ENCODE data around the gene XIST.

Gene XIST

GRCh38 chrX:73850124-73851013 is 2.1 kb downstream of the XIST start:
- TF ChIP-seq, protein P1, sequence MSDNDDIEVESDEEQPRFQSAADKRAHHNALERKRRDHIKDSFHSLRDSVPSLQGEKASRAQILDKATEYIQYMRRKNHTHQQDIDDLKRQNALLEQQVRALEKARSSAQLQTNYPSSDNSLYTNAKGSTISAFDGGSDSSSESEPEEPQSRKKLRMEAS (IDR thresholded peaks at IDR 0.05) = no peak
- TF ChIP-seq RAD21 (IDR thresholded peaks at IDR 0.05; ENCODE audit: low read depth) = peak; percentile 52

GRCh38 chrX:73849073-73849472 is 3.4 kb downstream of the XIST start:
- TF ChIP-seq NFIC (IDR thresholded peaks at IDR 0.05) (no peak), TCF12 (IDR thresholded peaks at IDR 0.05; ENCODE audit: low read depth) (no peak), FOXM1 (IDR thresholded peaks at IDR 0.05; ENCODE audit: borderline replicate concordance, low read depth) (no peak), CEBPB (IDR thresholded peaks at IDR 0.05) (no peak), RAD21 (IDR thresholded peaks at IDR 0.05; ENCODE audit: low read depth) (no peak), ZBTB7A (IDR thresholded peaks at IDR 0.05; ENCODE audit: low read depth) (no peak), YY1 (IDR thresholded peaks at IDR 0.05; ENCODE audit: low read depth) (no peak), EGR1 (IDR thresholded peaks at IDR 0.05) (no peak), CREB1 (IDR thresholded peaks at IDR 0.05; ENCODE audit: low read depth) (no peak), EP300 (IDR thresholded peaks at IDR 0.05; ENCODE audit: borderline replicate concordance) (no peak), TAF1 (IDR thresholded peaks at IDR 0.05; ENCODE audit: low read depth) (no peak), USF1 (IDR thresholded peaks at IDR 0.05) (no peak), TEAD4 (IDR thresholded peaks at IDR 0.05) (no peak)
- TF ChIP-seq, protein P1 (IDR thresholded peaks at IDR 0.05) = no peak
- TF ChIP-seq, protein P2, sequence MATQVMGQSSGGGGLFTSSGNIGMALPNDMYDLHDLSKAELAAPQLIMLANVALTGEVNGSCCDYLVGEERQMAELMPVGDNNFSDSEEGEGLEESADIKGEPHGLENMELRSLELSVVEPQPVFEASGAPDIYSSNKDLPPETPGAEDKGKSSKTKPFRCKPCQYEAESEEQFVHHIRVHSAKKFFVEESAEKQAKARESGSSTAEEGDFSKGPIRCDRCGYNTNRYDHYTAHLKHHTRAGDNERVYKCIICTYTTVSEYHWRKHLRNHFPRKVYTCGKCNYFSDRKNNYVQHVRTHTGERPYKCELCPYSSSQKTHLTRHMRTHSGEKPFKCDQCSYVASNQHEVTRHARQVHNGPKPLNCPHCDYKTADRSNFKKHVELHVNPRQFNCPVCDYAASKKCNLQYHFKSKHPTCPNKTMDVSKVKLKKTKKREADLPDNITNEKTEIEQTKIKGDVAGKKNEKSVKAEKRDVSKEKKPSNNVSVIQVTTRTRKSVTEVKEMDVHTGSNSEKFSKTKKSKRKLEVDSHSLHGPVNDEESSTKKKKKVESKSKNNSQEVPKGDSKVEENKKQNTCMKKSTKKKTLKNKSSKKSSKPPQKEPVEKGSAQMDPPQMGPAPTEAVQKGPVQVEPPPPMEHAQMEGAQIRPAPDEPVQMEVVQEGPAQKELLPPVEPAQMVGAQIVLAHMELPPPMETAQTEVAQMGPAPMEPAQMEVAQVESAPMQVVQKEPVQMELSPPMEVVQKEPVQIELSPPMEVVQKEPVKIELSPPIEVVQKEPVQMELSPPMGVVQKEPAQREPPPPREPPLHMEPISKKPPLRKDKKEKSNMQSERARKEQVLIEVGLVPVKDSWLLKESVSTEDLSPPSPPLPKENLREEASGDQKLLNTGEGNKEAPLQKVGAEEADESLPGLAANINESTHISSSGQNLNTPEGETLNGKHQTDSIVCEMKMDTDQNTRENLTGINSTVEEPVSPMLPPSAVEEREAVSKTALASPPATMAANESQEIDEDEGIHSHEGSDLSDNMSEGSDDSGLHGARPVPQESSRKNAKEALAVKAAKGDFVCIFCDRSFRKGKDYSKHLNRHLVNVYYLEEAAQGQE (IDR thresholded peaks at IDR 0.05; ENCODE audit: low read depth) = no peak

- TF ChIP-seq FOXM1 (IDR thresholded peaks at IDR 0.05; ENCODE audit: borderline replicate concordance, low read depth) (no peak), RAD21 (IDR thresholded peaks at IDR 0.05; ENCODE audit: low read depth) (peak; percentile 7; the same call in 1 of the 2 replicates), ZBTB7A (IDR thresholded peaks at IDR 0.05; ENCODE audit: low read depth) (no peak), YY1 (IDR thresholded peaks at IDR 0.05; ENCODE audit: low read depth) (no peak)
Measured at GRCh38 chrX:73847991-73848390, 4.5 kb downstream of the XIST start.

DNA sequence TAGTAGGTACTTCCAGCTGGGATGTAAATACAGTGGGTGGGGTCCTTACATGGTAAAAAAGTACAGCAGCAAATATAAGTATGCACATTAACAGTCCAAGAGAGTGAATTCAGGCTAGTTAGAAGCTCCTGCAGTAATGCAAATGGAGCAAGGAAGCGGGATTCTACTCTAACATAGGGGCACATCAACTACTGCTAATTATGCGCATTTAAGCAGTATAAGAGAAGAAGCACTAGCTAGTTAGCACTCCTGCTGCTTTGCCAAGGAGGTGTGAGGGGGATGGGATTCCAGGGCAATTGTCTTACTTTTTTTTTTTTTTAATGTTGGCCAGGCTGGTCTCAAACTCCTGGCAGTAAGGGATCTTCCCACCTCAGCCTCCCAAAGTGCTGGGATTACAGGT is 5.4 kb downstream of the XIST start:
- no peak for TF ChIP-seq TCF12 (IDR thresholded peaks at IDR 0.05; ENCODE audit: low read depth)
- no peak for TF ChIP-seq EGR1 (IDR thresholded peaks at IDR 0.05)
- TF ChIP-seq, protein P2 (IDR thresholded peaks at IDR 0.05; ENCODE audit: low read depth) = no peak
- TF ChIP-seq EP300 (IDR thresholded peaks at IDR 0.05; ENCODE audit: borderline replicate concordance) = no peak
- no peak for TF ChIP-seq TAF1 (IDR thresholded peaks at IDR 0.05; ENCODE audit: low read depth)
- TF ChIP-seq, protein P1 (IDR thresholded peaks at IDR 0.05) = no peak
- no peak for TF ChIP-seq NFIC (IDR thresholded peaks at IDR 0.05)
- no peak for TF ChIP-seq USF1 (IDR thresholded peaks at IDR 0.05)
- TF ChIP-seq ZBTB7A (IDR thresholded peaks at IDR 0.05; ENCODE audit: low read depth) = no peak
- no peak for TF ChIP-seq CREB1 (IDR thresholded peaks at IDR 0.05; ENCODE audit: low read depth)
- no peak for TF ChIP-seq TEAD4 (IDR thresholded peaks at IDR 0.05)

DNA sequence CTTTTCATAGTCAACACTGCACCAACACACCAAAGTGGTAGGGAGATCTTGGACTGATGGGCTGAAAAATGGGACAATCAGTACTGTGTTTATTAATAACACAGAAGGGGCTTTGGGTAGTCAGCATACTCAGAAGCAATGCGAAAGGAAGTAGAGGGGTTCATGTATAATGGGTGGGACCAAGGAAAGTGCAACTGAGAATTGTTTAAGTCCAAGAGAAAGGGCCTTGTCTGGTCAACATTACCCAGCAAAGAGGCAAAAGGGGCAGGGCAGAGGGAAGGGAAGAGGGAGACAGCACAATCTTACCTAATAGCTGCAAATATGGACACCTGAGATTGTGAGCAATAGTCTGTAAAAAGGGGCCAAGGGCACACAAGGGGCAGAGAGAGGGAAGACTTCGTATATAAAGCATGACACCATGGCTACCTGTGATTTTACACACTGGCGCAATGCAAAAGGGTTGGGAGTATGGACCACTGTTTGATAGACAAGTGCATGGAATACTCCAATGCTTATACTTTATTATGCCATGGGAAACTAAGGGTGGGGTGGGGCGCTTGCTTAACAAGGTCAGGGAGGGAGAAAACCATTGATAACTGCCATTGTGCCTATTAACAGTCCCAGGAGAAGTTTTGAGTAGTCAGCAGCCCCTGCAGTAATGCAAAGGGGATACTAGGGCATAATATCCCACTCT is 9.8 kb downstream of the XIST start:
- TF ChIP-seq CEBPB (IDR thresholded peaks at IDR 0.05) (no peak), EGR1 (IDR thresholded peaks at IDR 0.05) (no peak), ZBTB7A (IDR thresholded peaks at IDR 0.05; ENCODE audit: low read depth) (no peak), EP300 (IDR thresholded peaks at IDR 0.05; ENCODE audit: borderline replicate concordance) (no peak), TAF1 (IDR thresholded peaks at IDR 0.05; ENCODE audit: low read depth) (no peak), CREB1 (IDR thresholded peaks at IDR 0.05; ENCODE audit: low read depth) (no peak), FOXM1 (IDR thresholded peaks at IDR 0.05; ENCODE audit: borderline replicate concordance, low read depth) (no peak), NFIC (IDR thresholded peaks at IDR 0.05) (no peak), YY1 (IDR thresholded peaks at IDR 0.05; ENCODE audit: low read depth) (no peak), TEAD4 (IDR thresholded peaks at IDR 0.05) (no peak), USF1 (IDR thresholded peaks at IDR 0.05) (no peak), TCF12 (IDR thresholded peaks at IDR 0.05; ENCODE audit: low read depth) (no peak), RAD21 (IDR thresholded peaks at IDR 0.05; ENCODE audit: low read depth) (no peak)
- TF ChIP-seq, protein P2 (IDR thresholded peaks at IDR 0.05; ENCODE audit: low read depth) = no peak
- TF ChIP-seq, protein P1 (IDR thresholded peaks at IDR 0.05) = no peak
